Measurements from ENCODE around the gene KHNYN.
"Not testable (repeated sequence)": the region's sequence is repeated elsewhere in the genome, so short reads cannot be mapped to it uniquely, and the experiment has no call there.

KHNYN gene

GRCh38 chr14:24429395-24430142 is at the start of gene KHNYN, which contains the start of gene CBLN3:
KHNYN (plus strand) TSS chr14:24429954; CDS start chr14:24430731, 777 bp downstream.
CBLN3 (minus strand) TSS chr14:24429668; CDS start chr14:24429054, 614 bp downstream.
- DNase-seq, result peak; percentile 91

- peak; percentile 22 for DNase-seq
Observed at GRCh38 chr14:24381363-24382063, 48.2 kb upstream of the KHNYN start.

GRCh38 chr14:24382064-24382371 is 47.7 kb upstream of the KHNYN start:
- DNase-seq, result no peak

- DNase-seq, result no peak
Observed at GRCh38 chr14:24384169-24384568, 45.6 kb upstream of the KHNYN start.

- DNase-seq, result no peak
Observed at GRCh38 chr14:24385524-24385923, 44.2 kb upstream of the KHNYN start.

GRCh38 chr14:24387009-24387345 is 42.8 kb upstream of the KHNYN start:
- no peak for DNase-seq

GRCh38 chr14:24387579-24387978 is 42.2 kb upstream of the KHNYN start:
- not testable (repeated sequence) for DNase-seq

- DNase-seq, result no peak
Observed at GRCh38 chr14:24388474-24389179, 41.1 kb upstream of the KHNYN start.

GRCh38 chr14:24389226-24389848 is 40.4 kb upstream of the KHNYN start:
- no peak for DNase-seq

GRCh38 chr14:24390701-24391468 is 38.9 kb upstream of the KHNYN start:
- DNase-seq, result no peak

- DNase-seq, result no peak
Observed at GRCh38 chr14:24392325-24393091, 37.2 kb upstream of the KHNYN start.

GRCh38 chr14:24394275-24394674 is 35.5 kb upstream of the KHNYN start:
- DNase-seq, result no peak

- no peak for DNase-seq
Observed at GRCh38 chr14:24395609-24396582, 33.9 kb upstream of the KHNYN start.

GRCh38 chr14:24397639-24398292 is 32.0 kb upstream of the KHNYN start:
- no peak for DNase-seq

GRCh38 chr14:24398293-24398652 is 31.5 kb upstream of the KHNYN start:
- no peak for DNase-seq

GRCh38 chr14:24398653-24399446 is 30.9 kb upstream of the KHNYN start, which contains the start of gene NYNRIN:
NYNRIN (plus strand) TSS chr14:24399003; CDS start chr14:24399247, 244 bp downstream.
- DNase-seq, result peak; percentile 22

GRCh38 chr14:24399447-24399822 is 30.3 kb upstream of the KHNYN start:
- DNase-seq, result no peak

GRCh38 chr14:24399999-24400718 is 29.6 kb upstream of the KHNYN start:
- DNase-seq, result no peak

All from activated CD4-positive, alpha-beta T cell treated with anti-CD3 and anti-CD28 coated beads for 48 hours (primary cell).